Limb (tissue), 2 donors: ENCODE measurements around the gene LCE3B.
"Not testable (repeated sequence)": the region's sequence is repeated elsewhere in the genome, so short reads cannot be mapped to it uniquely, and the experiment has no call there.

Experiments
- DNase-seq, 2 donors: peaks; one replicate each; pipeline ENCODE4 v3.0.0-alpha.2; 2016; ENCODE audit errors: extremely low spot score in 2 of 2

Gene LCE3B, protein sequence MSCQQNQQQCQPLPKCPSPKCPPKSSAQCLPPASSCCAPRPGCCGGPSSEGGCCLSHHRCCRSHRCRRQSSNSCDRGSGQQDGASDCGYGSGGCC

GRCh38 chr1:152613511-152613910 lies at the start of gene LCE3B:
LCE3B (plus strand) TSS chr1:152613811; CDS start chr1:152613811, 0 bp downstream.
- no peak for DNase-seq

DNA sequence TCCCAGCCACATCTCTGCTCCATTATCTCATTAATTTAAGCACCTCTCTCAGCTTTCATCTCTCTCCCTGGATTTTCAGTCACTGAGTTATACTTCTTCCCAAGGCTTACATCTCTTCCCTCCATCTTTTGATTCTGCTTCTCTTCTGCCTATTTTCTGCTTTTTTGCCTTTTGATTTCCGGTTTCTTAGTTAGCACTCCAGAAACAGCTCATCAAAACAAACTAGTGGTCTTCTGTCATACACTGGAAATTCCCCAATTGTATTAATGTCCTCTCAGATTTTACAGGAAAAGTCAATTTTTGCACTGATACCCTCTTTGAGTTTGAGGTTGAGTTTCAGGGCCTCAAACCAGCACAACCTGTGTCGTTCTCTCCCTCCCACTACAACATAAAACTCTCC lies 48.5 kb upstream of the LCE3B start:
- no peak for DNase-seq

DNA sequence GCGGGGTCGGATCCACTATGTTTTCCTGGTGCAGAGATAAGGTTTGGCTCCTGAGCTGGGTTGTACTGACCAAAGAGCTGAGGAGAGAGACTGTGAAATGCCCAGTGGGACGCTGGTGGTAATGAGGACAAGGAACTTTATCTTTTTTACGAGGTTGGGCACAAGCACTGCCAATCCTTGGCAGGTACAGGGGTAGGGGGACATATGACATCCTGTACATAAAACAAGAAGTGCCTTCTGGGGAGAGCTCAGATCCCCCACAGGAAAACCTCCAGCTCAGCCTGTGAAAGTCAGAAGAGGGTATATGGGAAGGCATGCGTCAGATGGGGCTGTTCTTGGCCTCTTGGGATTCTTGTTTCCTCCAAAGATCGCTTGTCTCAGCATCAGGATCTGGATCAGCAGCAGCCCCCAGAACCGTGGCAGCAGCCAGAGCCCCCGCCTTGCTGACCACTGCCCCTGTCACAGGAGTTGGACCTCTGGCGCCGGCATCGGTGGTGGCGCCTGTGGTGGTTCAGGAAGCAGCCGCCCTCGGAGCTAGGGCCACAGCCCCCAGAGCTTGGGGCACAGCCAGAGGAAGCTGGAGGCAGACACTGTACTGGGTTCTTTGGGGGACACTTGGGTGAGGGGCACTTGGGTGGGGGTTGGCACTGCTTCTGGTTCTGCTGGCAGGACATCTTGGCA lies 47.9 kb upstream of the LCE3B start:
- DNase-seq = no peak

GRCh38 chr1:152566681-152567080 lies 46.9 kb upstream of the LCE3B start, which contains the start of gene LCE3E:
LCE3E (minus strand) TSS chr1:152566780; CDS start chr1:152566208, 572 bp downstream.
- DNase-seq = no peak

- DNase-seq = no peak
Measured at GRCh38 chr1:152577168-152577567, 36.4 kb upstream of the LCE3B start.

DNA sequence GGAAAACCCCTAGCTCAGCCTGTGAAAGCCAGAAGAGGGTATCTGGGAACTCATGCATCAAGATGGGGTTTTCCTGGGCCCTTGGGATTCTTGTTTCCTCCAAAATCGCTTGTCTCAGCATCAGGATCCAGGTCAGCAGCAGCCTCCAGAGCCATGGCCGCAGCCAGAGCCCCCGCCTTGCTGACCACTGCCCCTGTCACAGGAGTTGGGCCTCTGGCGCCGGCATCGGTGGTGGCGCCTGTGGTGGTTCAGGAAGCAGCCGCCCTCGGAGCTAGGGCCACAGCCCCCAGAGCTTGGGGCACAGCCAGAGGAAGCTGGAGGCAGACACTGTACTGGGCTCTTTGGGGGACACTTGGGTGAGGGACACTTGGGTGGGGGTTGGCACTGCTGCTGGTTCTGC lies 34.1 kb upstream of the LCE3B start:
- DNase-seq = not testable (repeated sequence)

GRCh38 chr1:152580433-152580832 lies 33.2 kb upstream of the LCE3B start, which contains the start of gene LCE3D:
LCE3D (minus strand) TSS chr1:152580516; CDS start chr1:152579936, 580 bp downstream.
- DNase-seq = no peak

DNA sequence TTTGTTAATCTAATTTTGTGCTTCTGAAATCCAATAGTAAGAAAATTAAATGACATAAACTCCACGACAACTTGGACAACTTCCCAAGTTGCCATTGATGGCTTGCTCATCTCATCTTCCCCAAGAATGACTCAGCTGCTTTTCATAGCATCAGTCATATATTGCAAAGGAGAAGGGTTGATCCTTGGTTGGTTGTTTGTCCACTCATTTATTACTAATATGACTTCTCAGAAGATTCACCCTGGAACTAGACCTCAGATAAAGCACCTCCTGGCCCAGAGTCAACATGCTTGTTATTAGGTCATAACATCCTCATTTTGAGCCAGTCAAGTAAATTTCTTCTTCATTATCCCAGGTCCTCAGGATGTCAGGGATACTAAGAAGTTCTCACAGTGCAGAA lies 31.0 kb upstream of the LCE3B start:
- DNase-seq = no peak

- DNase-seq = no peak
Measured at GRCh38 chr1:152585586-152585985, 28.0 kb upstream of the LCE3B start.

DNA sequence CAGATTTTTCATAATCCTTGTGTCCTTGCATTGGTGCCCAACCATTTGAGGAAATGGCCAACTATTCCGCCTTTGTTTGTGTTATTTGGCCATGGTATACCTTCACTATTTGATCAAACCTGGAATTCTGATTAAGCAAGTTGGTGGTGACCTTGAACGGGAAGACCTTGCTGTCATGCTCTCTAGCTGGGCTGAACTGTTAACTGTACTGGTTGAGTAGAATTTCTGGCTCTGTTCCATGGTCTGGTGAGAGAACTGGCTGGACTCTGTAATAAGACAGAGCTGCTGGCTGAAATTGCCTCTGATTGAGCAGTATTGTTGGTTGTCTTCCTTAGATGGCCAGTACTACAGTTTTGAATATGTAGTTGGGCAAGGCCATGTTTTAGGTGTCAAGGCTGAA lies 16.6 kb upstream of the LCE3B start:
- no peak for DNase-seq

GRCh38 chr1:152599934-152600333 lies 13.7 kb upstream of the LCE3B start, which contains the start of gene LCE3C:
LCE3C (plus strand) TSS chr1:152600234; CDS start chr1:152600732, 498 bp downstream.
- DNase-seq = no peak

- no peak for DNase-seq
Measured at GRCh38 chr1:152621993-152622392, 8.4 kb downstream of the LCE3B start.

GRCh38 chr1:152622803-152623202 lies 9.2 kb downstream of the LCE3B start, which contains the start of gene LCE3A:
LCE3A (minus strand) TSS chr1:152623103; CDS start chr1:152623103, 0 bp downstream.
- no peak for DNase-seq

GRCh38 chr1:152623203-152623844 lies 9.7 kb downstream of the LCE3B start:
- no peak for DNase-seq

GRCh38 chr1:152626744-152627143 lies 13.1 kb downstream of the LCE3B start:
- DNase-seq = no peak

- no peak for DNase-seq
Measured at GRCh38 chr1:152630596-152630995, 17.0 kb downstream of the LCE3B start.

DNA sequence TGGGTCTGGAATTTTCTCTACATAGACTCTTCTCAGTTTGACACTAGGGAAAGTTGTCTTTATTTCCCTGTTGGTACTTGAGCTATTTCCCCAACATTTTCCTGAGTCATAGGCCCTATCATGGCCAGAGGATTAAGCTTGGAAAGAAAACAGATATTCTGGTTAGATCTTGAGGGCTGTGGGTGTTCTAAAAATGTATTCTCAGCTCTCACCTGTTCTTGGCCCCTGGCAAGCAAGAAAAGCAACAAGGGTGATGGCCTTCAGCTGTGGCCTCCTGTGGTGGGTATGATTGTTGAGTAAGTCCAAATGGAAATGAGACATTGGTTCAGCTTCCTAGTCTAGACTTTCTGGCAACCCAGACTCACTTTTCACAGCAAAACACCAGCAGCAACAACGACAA lies 26.7 kb downstream of the LCE3B start:
- DNase-seq = no peak

DNA sequence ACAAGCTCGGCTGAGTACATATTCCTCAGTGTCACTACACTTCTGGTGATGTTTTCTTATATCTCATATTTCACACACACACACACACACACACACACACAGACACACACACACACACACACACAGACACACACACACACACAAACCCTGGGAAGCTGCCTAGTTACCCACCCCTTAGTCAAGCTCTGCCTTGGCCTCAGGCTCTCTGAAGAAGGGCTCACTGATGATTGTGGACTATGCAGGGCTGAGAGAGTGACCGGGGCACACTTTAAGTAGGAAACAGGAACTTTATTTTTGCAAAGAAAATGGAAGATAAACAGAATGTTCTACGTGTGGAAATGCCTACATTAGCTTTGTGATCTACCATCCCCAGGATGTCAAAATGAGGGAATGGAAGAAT lies 30.3 kb downstream of the LCE3B start:
- no peak for DNase-seq

DNA sequence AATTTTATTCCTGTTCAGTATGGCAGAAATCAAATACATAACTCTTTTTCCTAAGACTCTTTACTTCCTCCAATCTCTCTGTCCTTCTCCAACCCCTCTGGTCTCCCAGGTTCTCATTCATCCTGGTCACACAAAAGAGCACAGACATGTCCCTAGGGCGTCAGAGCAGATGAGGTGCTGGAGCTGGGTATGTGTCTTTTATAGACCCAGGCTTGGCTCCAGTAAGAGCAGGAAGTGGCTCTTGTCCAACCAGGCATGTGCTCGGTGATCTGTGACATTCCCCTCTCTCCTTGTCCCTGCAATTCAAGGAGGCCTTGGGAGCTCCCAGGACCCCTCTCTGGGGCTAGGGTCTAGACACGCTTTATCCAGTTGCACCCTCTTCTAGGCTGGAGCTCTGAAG lies 31.5 kb downstream of the LCE3B start:
- DNase-seq = no peak

- no peak for DNase-seq
Measured at GRCh38 chr1:152646656-152647055, 33.0 kb downstream of the LCE3B start.

- DNase-seq = peak; percentile 14 to 60
Measured at GRCh38 chr1:152654110-152654509, 40.5 kb downstream of the LCE3B start.

- DNase-seq = no peak
Measured at GRCh38 chr1:152656459-152656858, 42.8 kb downstream of the LCE3B start.

- DNase-seq = no peak
Measured at GRCh38 chr1:152657677-152658076, 44.1 kb downstream of the LCE3B start.
